PC-9 (cell line): ENCODE data around the gene STK16. TPM values are rescaled to one million over a fixed set of nuclear protein-coding genes. Genes with fewer than 3 reads are reported as not detected.
A peak's percentile ranks its signal among the peaks of the same experiment; 100 is the strongest.

Experiments used
- BruUV-seq: library from RNA; stranded (reverse); fragments of 400-500 nt; replicated peaks from 2 replicates; lab custom pipeline; 2021; lab: Mats Ljungman, UMichigan
- CTCF ChIA-PET: fragments of 300-600 bp; sonication (Branson Sonifier 250); formaldehyde crosslinking; loops from one replicate; lab custom pipeline; 2022; ENCODE audit warnings: antibody characterized with exemption; lab: Charles Lee
- POLR2A ChIA-PET: fragments of 300-600 bp; sonication (Branson Sonifier 250); formaldehyde crosslinking; loops from one replicate; lab custom pipeline; 2022; ENCODE audit warnings: antibody characterized with exemption; ENCODE audit not compliant: unreplicated experiment; lab: Charles Lee
- DNase-seq, 2 experiments: peaks; one replicate each; pipeline versions ENCODE4 v3.0.0 to v3.0.0-alpha.2; 2015 to 2022; ENCODE audit warnings: mixed read lengths in 1 of 2
- H2AFZ ChIP-seq: fragments of 200-600 bp; sonication (generic); 2 replicates; pipeline ENCODE4 v1.8.1; 2017; ENCODE audit warnings: antibody characterized with exemption
- H3F3A ChIP-seq: fragments of 200-600 bp; sonication (generic); 2 replicates; pipeline ENCODE4 v1.8.1; 2017; ENCODE audit warnings: antibody characterized with exemption, mild to moderate bottlenecking, low read depth; ENCODE audit not compliant: insufficient read depth
- H3K27ac ChIP-seq: fragments of 200-600 bp; sonication (generic); 2 replicates; pipeline ENCODE4 v1.6.1; 2016; ENCODE audit warnings: mixed run types
- H3K27me3 ChIP-seq: fragments of 200-600 bp; sonication (generic); 2 replicates; pipeline ENCODE4 v1.6.1; 2016; ENCODE audit warnings: low read depth, mixed run types; ENCODE audit not compliant: insufficient read depth
- H3K36me3 ChIP-seq: fragments of 200-600 bp; sonication (generic); 2 replicates; pipeline ENCODE4 v1.6.1; 2016; ENCODE audit warnings: low read depth, mixed run types
- H3K4me1 ChIP-seq: fragments of 200-600 bp; sonication (generic); replicated peaks from 2 replicates; pipeline ENCODE4 v1.6.1; 2016; ENCODE audit warnings: mixed run types; ENCODE audit not compliant: insufficient read depth
- H3K4me2 ChIP-seq: fragments of 200-600 bp; sonication (generic); 2 replicates; pipeline ENCODE4 v1.6.1; 2017; ENCODE audit warnings: mixed run types
- H3K4me3 ChIP-seq: fragments of 200-600 bp; sonication (generic); 2 replicates; pipeline ENCODE4 v1.6.1; 2016; ENCODE audit warnings: mixed run types
- H3K79me2 ChIP-seq: fragments of 200-600 bp; sonication (generic); 2 replicates; pipeline ENCODE4 v1.6.1; 2017; ENCODE audit warnings: low read depth, mixed run types
- H3K9me2 ChIP-seq: fragments of 200-600 bp; sonication (generic); 2 replicates; pipeline ENCODE4 v1.8.1; 2017; ENCODE audit warnings: mild to moderate bottlenecking; ENCODE audit not compliant: insufficient read depth
- H3K9me3 ChIP-seq: fragments of 200-600 bp; sonication (generic); 2 replicates; pipeline ENCODE4 v1.8.1; 2016; ENCODE audit warnings: low read depth; ENCODE audit not compliant: insufficient read depth
- H4K20me1 ChIP-seq: fragments of 200-600 bp; sonication (generic); 2 replicates; pipeline ENCODE4 v1.8.1; 2017; ENCODE audit not compliant: insufficient read depth
- CTCF ChIP-seq: fragments of 200-600 bp; sonication (generic); conservative IDR thresholded peaks from 2 replicates; pipeline ENCODE4 v1.6.1; 2017; ENCODE audit warnings: mixed run types, antibody characterized with exemption, mild to moderate bottlenecking, moderate library complexity
- EZH2 ChIP-seq: fragments of 200-600 bp; sonication (generic); IDR thresholded peaks from 2 replicates; pipeline ENCODE4 v1.8.0; 2017; ENCODE audit warnings: antibody characterized with exemption, low read depth
- intact Hi-C: fragments of 100-400 bp; cut with micrococcal nuclease; formaldehyde crosslinking; loops from one replicate; pipeline ENCODE4 v1.10.0; 2022; ENCODE audit not compliant: unreplicated experiment
- total RNA-seq: library from RNA; stranded (reverse); gene quantifications from 2 replicates; pipeline ENCODE4 v1.2.3, GENCODE V29; 2021

Gene STK16
- total RNA-seq, 1 experiment from 2014 or later = 39.6 TPM

- intact Hi-C loops = no loop called here
- H3K79me2 ChIP-seq = no peaks in the 10 kb centered on the region
- H4K20me1 ChIP-seq = no peaks in the 10 kb centered on the region
- peaks cover 14% of the 10 kb centered on the region; the same call in 1 of the 2 replicates for H3F3A ChIP-seq
- TF ChIP-seq CTCF (no peak), EZH2 (no peak)
- H3K9me3 ChIP-seq = no peaks in the 10 kb centered on the region
- ChIA-PET CTCF (interaction anchor here (0.7 kb wide), 1 partner anchor 31 kb away, joined by 3 read pairs; no protein-coding TSS in a partner anchor), POLR2A (no interaction called here)
- H3K27me3 ChIP-seq = no peaks in the 10 kb centered on the region
- H2AFZ ChIP-seq = no peak overlapping the region
- no peaks in the 10 kb centered on the region for H3K36me3 ChIP-seq
- DNase-seq = no peak
- peaks cover 18% of the 10 kb centered on the region for H3K4me1 ChIP-seq
- H3K4me3 ChIP-seq = no peak overlapping the region
- no TSS peak for BruUV-seq
- no peak overlapping the region for H3K27ac ChIP-seq
- H3K4me2 ChIP-seq = no peak overlapping the region
- H3K9me2 ChIP-seq = no peaks in the 10 kb centered on the region
Measured at GRCh38 chr2:219205165-219205538, 40.1 kb upstream of the STK16 start.

GRCh38 chr2:219205981-219206327 lies 39.3 kb upstream of the STK16 start:
- no peak for DNase-seq
- intact Hi-C loops = loop anchor here (1.0 to 2.0 kb wide), 3 partner anchors 29 to 73 kb away; partner anchors contain the start of genes CNPPD1, DNAJB2 and NHEJ1
- H3K27me3 ChIP-seq = no peaks in the 10 kb centered on the region
- H3F3A ChIP-seq = peaks cover 14% of the 10 kb centered on the region; the same call in 1 of the 2 replicates
- ChIA-PET POLR2A (interaction anchor here (0.6 to 0.7 kb wide), 5 partner anchors 13 to 437 kb away, joined by 3 to 14 read pairs (median 5); partner anchors contain the start of gene CNPPD1), CTCF (no interaction called here)
- peak overlapping the region; percentile 78 for H3K4me3 ChIP-seq
- H3K4me2 ChIP-seq = peak overlapping the region; percentile 100
- BruUV-seq = TSS peak; percentile 66
- TF ChIP-seq EZH2 = no peak
- TF ChIP-seq CTCF = no peak
- H3K79me2 ChIP-seq = no peaks in the 10 kb centered on the region
- no peaks in the 10 kb centered on the region for H3K36me3 ChIP-seq
- H2AFZ ChIP-seq = peak overlapping the region; percentile 80
- peaks cover 18% of the 10 kb centered on the region for H3K4me1 ChIP-seq
- no peaks in the 10 kb centered on the region for H3K9me3 ChIP-seq
- H3K9me2 ChIP-seq = no peaks in the 10 kb centered on the region
- peak overlapping the region; percentile 40 for H3K27ac ChIP-seq
- H4K20me1 ChIP-seq = no peaks in the 10 kb centered on the region

- peaks cover 14% of the 10 kb centered on the region; the same call in 1 of the 2 replicates for H3F3A ChIP-seq
- intact Hi-C loops = loop anchor here (1.0 to 2.0 kb wide), 3 partner anchors 30 to 72 kb away; partner anchors contain the start of genes CNPPD1, DNAJB2 and NHEJ1
- peak within 1 kb of the TSS; percentile 80 for H2AFZ ChIP-seq
- CTCF ChIA-PET = interaction anchor here (0.6 to 0.7 kb wide), 2 partner anchors 10 to 131 kb away, joined by 3 to 9 read pairs; no protein-coding TSS in a partner anchor
- H3K9me3 ChIP-seq = no peaks in the 10 kb centered on the region
- TF ChIP-seq CTCF (no peak), EZH2 (no peak)
- BruUV-seq = no TSS peak
- no peaks in the 10 kb centered on the region for H3K27me3 ChIP-seq
- peak within 1 kb of the TSS; percentile 40 for H3K27ac ChIP-seq
- no peaks in the 10 kb centered on the region for H3K9me2 ChIP-seq
- H3K4me3 ChIP-seq = peak within 1 kb of the TSS; percentile 78
- H3K36me3 ChIP-seq = no peaks in the 10 kb centered on the region
- no peaks in the 10 kb centered on the region for H4K20me1 ChIP-seq
- DNase-seq = peak; percentile 76 to 96
- peak within 1 kb of the TSS; percentile 100 for H3K4me2 ChIP-seq
- POLR2A ChIA-PET = interaction anchor here (0.5 to 0.8 kb wide), 8 partner anchors 11 to 437 kb away, joined by 3 to 14 read pairs (median 4); partner anchors contain the start of genes ATG9A and CNPPD1
- H3K79me2 ChIP-seq = no peaks in the 10 kb centered on the region
- H3K4me1 ChIP-seq = peaks cover 18% of the 10 kb centered on the region
Measured at GRCh38 chr2:219206328-219207133, 38.7 kb upstream of the STK16 start, which contains the start of gene ZFAND2B. Gene ZFAND2B, plus strand, starts transcription at chr2:219206782. Its CDS starts 206 bp downstream, at chr2:219206988.
